HG03139 (cell line): ENCODE results near the gene MIB1.
"Not testable (repeated sequence)": the region's sequence is repeated elsewhere in the genome, so short reads cannot be mapped to it uniquely, and the experiment has no call there.

ENCODE experiments used
- ATAC-seq: cut with Tn5 transposase; IDR thresholded peaks from one replicate; pipeline ENCODE4 v1.9.1; 2021; ENCODE audit not compliant: unreplicated experiment

MIB1 gene

GRCh38 chr18:21740538-21741311 is at the start of gene MIB1:
Gene MIB1 (plus strand): TSS chr18:21740792. CDS start chr18:21741584, 792 bp downstream.
- ATAC-seq = peak; percentile 96

- no peak for ATAC-seq
Observed at GRCh38 chr18:21693322-21693721, 47.3 kb upstream of the MIB1 start.

GRCh38 chr18:21700528-21701075 is 40.0 kb upstream of the MIB1 start:
- ATAC-seq = no peak

GRCh38 chr18:21701621-21702020 is 39.0 kb upstream of the MIB1 start:
- no peak for ATAC-seq

GRCh38 chr18:21702602-21703001 is 38.0 kb upstream of the MIB1 start:
- no peak for ATAC-seq

- ATAC-seq = no peak
Observed at GRCh38 chr18:21703241-21703820, 37.3 kb upstream of the MIB1 start.

- peak; percentile 93 for ATAC-seq
Observed at GRCh38 chr18:21704603-21705364, 35.8 kb upstream of the MIB1 start, which contains the start of gene ABHD3. Gene ABHD3 (minus strand): TSS chr18:21704774. CDS start chr18:21704665, 109 bp downstream.

GRCh38 chr18:21706386-21706865 is 34.2 kb upstream of the MIB1 start:
- no peak for ATAC-seq

GRCh38 chr18:21707130-21707529 is 33.5 kb upstream of the MIB1 start:
- not testable (repeated sequence) for ATAC-seq

- ATAC-seq = no peak
Observed at GRCh38 chr18:21714474-21714873, 26.1 kb upstream of the MIB1 start.

- ATAC-seq = no peak
Observed at GRCh38 chr18:21722687-21723086, 17.9 kb upstream of the MIB1 start.

GRCh38 chr18:21725201-21725600 is 15.4 kb upstream of the MIB1 start:
- no peak for ATAC-seq

GRCh38 chr18:21727702-21728101 is 12.9 kb upstream of the MIB1 start:
- ATAC-seq = no peak

GRCh38 chr18:21733011-21733410 is 7.6 kb upstream of the MIB1 start:
- ATAC-seq = no peak

- no peak for ATAC-seq
Observed at GRCh38 chr18:21735452-21736015, 5.1 kb upstream of the MIB1 start.

- not testable (repeated sequence) for ATAC-seq
Observed at GRCh38 chr18:21736926-21737325, 3.7 kb upstream of the MIB1 start.

- ATAC-seq = peak; percentile 4
Observed at GRCh38 chr18:21739604-21740537, 721 bp upstream of the MIB1 start.

GRCh38 chr18:21741312-21741561 is 645 bp downstream of the MIB1 start:
- no peak for ATAC-seq

GRCh38 chr18:21741562-21742314 is 1.1 kb downstream of the MIB1 start:
- ATAC-seq = peak; percentile 13

- ATAC-seq = no peak
Observed at GRCh38 chr18:21742315-21742687, 1.7 kb downstream of the MIB1 start.
